ENCODE measurements around the gene PEX7. TPM values are rescaled to one million over a fixed set of nuclear protein-coding genes. Genes with fewer than 3 reads are reported as not detected.

PEX7 gene
- total and polyA plus RNA-seq, 2 experiments from 2014 or later: 11.8 to 13.5 TPM

DNA sequence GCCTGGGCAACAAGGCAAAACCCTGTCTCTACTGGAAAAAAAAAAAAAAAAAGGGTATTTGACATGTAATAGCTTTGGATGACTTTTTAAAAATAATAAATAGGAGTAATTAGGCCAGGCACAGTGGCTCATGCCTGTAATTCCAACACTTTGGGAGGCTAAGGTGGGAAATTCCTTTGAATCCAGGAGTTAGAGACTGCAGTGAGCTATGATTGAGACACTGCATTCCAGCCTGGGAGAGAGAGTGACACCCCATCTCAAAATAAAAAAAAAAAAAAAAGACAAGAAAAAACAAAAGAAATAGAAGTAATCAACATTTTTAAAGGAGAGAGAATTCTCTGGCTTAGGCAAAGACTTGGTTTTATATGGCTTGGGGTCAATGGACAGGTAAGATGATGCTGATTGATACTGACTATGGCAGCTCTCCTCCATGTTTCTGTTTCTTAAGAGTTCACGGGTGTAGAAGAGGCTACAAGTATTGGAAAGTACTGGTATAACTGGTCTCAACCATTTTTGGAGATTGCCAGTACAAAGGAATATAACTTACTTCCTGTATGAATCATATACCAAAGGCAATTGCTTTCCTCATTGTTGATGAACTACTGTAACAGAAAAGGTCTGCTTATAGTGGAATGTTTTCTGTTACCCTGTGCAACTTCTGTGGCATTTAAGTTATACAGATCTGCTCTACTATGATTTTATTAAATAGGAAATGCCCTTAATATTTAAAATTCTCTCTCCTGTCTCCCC lies 40.2 kb upstream of the PEX7 start:
- Histone ChIP-seq H4K20me1 (replicated peaks; ENCODE audit: insufficient read depth) (no peaks in the 10 kb centered on the region), H3K79me2 (replicated peaks; ENCODE audit: insufficient read depth) (no peaks in the 10 kb centered on the region), H3K4me1 (ENCODE audit: insufficient read depth) (no peaks in the 10 kb centered on the region), H3F3A (replicated peaks; ENCODE audit: low read depth) (no peaks in the 10 kb centered on the region), H3K4me3 (no peak overlapping the region), H3K27ac (ENCODE audit: low read depth) (no peak overlapping the region), H3K36me3 (ENCODE audit: insufficient read depth) (no peaks in the 10 kb centered on the region), H2AFZ (no peak overlapping the region), H3K4me2 (no peak overlapping the region), H3K27me3 (ENCODE audit: insufficient read depth) (no peaks in the 10 kb centered on the region), H3K9me2 (ENCODE audit: insufficient read depth) (no peaks in the 10 kb centered on the region)
- no peak for TF ChIP-seq STAT1 (IDR thresholded peaks at IDR 0.05; ENCODE audit: unreplicated experiment)
- TF ChIP-seq EZH2phosphoT487 (IDR thresholded peaks at IDR 0.05; ENCODE audit: unreplicated experiment): no peak
- ATAC-seq (no peak), DNase-seq (ENCODE audit: low spot score) (no peak)
- Mint-ChIP-seq H3K4me3 (no peak overlapping the region), H3K27me3 (ENCODE audit: insufficient read depth, low read depth, poor library complexity) (no peaks in the 10 kb centered on the region), H3K4me1 (peaks cover 7% of the 10 kb centered on the region; the same call in 1 of the 3 replicates), H3K36me3 (ENCODE audit: low read depth) (no peaks in the 10 kb centered on the region), H3K9me3 (no peaks in the 10 kb centered on the region), H3K27ac (0 out of 2 replicates have a peak overlapping the region, but pooled peaks have one; percentile 45)

DNA sequence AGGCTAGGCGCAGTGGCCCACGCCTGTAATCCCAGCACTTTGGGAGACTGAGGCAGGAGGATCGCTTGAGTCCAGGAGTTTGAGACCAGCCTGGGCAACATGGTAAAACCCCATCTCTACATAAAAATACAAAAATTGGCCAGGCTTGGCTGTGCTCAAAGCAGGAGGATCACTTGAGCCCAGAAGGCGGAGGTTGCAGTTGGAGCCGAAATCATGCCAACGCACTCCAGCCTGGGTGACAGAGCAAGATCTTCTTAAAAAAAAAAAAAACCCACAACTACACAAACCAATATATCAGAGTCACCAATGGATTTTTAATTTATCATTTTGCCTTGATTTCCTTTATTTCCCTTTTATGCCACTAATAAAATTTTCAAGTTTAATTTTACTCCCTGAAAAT lies 39.4 kb upstream of the PEX7 start:
- H3K27ac Mint-ChIP-seq: no peak overlapping the region
- Histone ChIP-seq H3F3A (replicated peaks; ENCODE audit: low read depth) (no peaks in the 10 kb centered on the region), H3K36me3 (ENCODE audit: insufficient read depth) (no peaks in the 10 kb centered on the region), H3K4me3 (no peak overlapping the region), H3K4me2 (no peak overlapping the region), H3K4me1 (ENCODE audit: insufficient read depth) (no peaks in the 10 kb centered on the region), H2AFZ (no peak overlapping the region), H4K20me1 (replicated peaks; ENCODE audit: insufficient read depth) (no peaks in the 10 kb centered on the region), H3K27ac (ENCODE audit: low read depth) (no peak overlapping the region), H3K79me2 (replicated peaks; ENCODE audit: insufficient read depth) (no peaks in the 10 kb centered on the region), H3K27me3 (ENCODE audit: insufficient read depth) (no peaks in the 10 kb centered on the region), H3K9me2 (ENCODE audit: insufficient read depth) (no peaks in the 10 kb centered on the region)
- no peak overlapping the region for H3K4me3 Mint-ChIP-seq
- H3K4me1 Mint-ChIP-seq: peaks cover 6% of the 10 kb centered on the region; the same call in 1 of the 3 replicates
- H3K9me3 Mint-ChIP-seq: no peaks in the 10 kb centered on the region
- DNase-seq (ENCODE audit: low spot score): no peak
- H3K27me3 Mint-ChIP-seq (ENCODE audit: insufficient read depth, low read depth, poor library complexity): no peaks in the 10 kb centered on the region
- ATAC-seq: no peak
- no peaks in the 10 kb centered on the region for H3K36me3 Mint-ChIP-seq (ENCODE audit: low read depth)
- TF ChIP-seq CREB1 (CRISPR knock-in tag; IDR thresholded peaks at IDR 0.05; ENCODE audit: low read depth): no peak
- TF ChIP-seq ZNF462 (CRISPR knock-in tag; IDR thresholded peaks at IDR 0.05): no peak
- no peak for TF ChIP-seq ZNF114 (CRISPR knock-in tag; IDR thresholded peaks at IDR 0.05)
- no peak for TF ChIP-seq JUNB (IDR thresholded peaks at IDR 0.05; ENCODE audit: unreplicated experiment)
- TF ChIP-seq ZNF331 (CRISPR knock-in tag; IDR thresholded peaks at IDR 0.05; ENCODE audit: low read depth): no peak
- TF ChIP-seq POLR2AphosphoS5 (IDR thresholded peaks at IDR 0.05; ENCODE audit: low read depth): no peak
- TF ChIP-seq NANOG (IDR thresholded peaks at IDR 0.05; ENCODE audit: borderline replicate concordance): no peak
- TF ChIP-seq ETS1 (IDR thresholded peaks at IDR 0.05): no peak
- TF ChIP-seq, protein P1, sequence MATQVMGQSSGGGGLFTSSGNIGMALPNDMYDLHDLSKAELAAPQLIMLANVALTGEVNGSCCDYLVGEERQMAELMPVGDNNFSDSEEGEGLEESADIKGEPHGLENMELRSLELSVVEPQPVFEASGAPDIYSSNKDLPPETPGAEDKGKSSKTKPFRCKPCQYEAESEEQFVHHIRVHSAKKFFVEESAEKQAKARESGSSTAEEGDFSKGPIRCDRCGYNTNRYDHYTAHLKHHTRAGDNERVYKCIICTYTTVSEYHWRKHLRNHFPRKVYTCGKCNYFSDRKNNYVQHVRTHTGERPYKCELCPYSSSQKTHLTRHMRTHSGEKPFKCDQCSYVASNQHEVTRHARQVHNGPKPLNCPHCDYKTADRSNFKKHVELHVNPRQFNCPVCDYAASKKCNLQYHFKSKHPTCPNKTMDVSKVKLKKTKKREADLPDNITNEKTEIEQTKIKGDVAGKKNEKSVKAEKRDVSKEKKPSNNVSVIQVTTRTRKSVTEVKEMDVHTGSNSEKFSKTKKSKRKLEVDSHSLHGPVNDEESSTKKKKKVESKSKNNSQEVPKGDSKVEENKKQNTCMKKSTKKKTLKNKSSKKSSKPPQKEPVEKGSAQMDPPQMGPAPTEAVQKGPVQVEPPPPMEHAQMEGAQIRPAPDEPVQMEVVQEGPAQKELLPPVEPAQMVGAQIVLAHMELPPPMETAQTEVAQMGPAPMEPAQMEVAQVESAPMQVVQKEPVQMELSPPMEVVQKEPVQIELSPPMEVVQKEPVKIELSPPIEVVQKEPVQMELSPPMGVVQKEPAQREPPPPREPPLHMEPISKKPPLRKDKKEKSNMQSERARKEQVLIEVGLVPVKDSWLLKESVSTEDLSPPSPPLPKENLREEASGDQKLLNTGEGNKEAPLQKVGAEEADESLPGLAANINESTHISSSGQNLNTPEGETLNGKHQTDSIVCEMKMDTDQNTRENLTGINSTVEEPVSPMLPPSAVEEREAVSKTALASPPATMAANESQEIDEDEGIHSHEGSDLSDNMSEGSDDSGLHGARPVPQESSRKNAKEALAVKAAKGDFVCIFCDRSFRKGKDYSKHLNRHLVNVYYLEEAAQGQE (IDR thresholded peaks at IDR 0.05; ENCODE audit: unreplicated experiment): no peak
- no peak for TF ChIP-seq STAT1 (IDR thresholded peaks at IDR 0.05; ENCODE audit: unreplicated experiment)
